Tibial artery (tissue), 4 donors: ENCODE results near the gene ACOX3.

Source experiments
- DNase-seq, 2 donors: peaks; one replicate each; pipeline ENCODE4 v3.0.0-alpha.2; 2019
- H3K27ac ChIP-seq, 2 donors: fragments of 200-600 bp; sonication (generic) in 1 of 2; 1 replicate in 1 of 2; 2 replicates in 1 of 2; pipeline ENCODE4 v1.5.1; 2018 to 2019; ENCODE audit warnings: mild to moderate bottlenecking in 1 of 2
- H3K27me3 ChIP-seq, 2 donors: fragments of 200-600 bp; sonication (generic) in 1 of 2; one replicate each; pipeline versions ENCODE4 v1.5.1 to v1.6.0; 2016 to 2019
- H3K36me3 ChIP-seq, 3 donors: fragments of 200-600 bp; sonication (generic) in 2 of 3; one replicate each; pipeline ENCODE4 v1.5.1; 2016 to 2019; ENCODE audit warnings: mild to moderate bottlenecking in 2 of 3
- H3K4me1 ChIP-seq, 4 donors: fragments of 200-600 bp; sonication (generic) in 2 of 4; 1 replicate in 3 of 4; 2 replicates in 1 of 4; pipeline ENCODE4 v1.5.1; 2016 to 2019
- H3K4me3 ChIP-seq, 2 donors: fragments of 200-600 bp; sonication (generic) in 1 of 2; 1 replicate in 1 of 2; 2 replicates in 1 of 2; pipeline ENCODE4 v1.5.1; 2018 to 2019; ENCODE audit warnings: mild to moderate bottlenecking in 2 of 2
- H3K9me3 ChIP-seq, 3 donors: fragments of 200-600 bp; sonication (generic) in 1 of 3; one replicate each; pipeline ENCODE4 v1.5.1; 2016 to 2019
- intact Hi-C: fragments of 100-400 bp; cut with DNase I; formaldehyde crosslinking; loops from one replicate; pipeline ENCODE4 v1.15.0; 2023; ENCODE audit warnings: low total_unique reads
- TF ChIP-seq, protein P1 (sequence below), 2 experiments: fragments of 200-600 bp in 1 of 2; fragments of 450-650 bp in 1 of 2; IDR thresholded peaks; one replicate each; pipeline ENCODE4 v1.5.1; 2017 to 2019; ENCODE audit warnings: antibody characterized with exemption in 2 of 2, mild to moderate bottlenecking in 1 of 2, moderate library complexity in 1 of 2

ACOX3 gene

DNA sequence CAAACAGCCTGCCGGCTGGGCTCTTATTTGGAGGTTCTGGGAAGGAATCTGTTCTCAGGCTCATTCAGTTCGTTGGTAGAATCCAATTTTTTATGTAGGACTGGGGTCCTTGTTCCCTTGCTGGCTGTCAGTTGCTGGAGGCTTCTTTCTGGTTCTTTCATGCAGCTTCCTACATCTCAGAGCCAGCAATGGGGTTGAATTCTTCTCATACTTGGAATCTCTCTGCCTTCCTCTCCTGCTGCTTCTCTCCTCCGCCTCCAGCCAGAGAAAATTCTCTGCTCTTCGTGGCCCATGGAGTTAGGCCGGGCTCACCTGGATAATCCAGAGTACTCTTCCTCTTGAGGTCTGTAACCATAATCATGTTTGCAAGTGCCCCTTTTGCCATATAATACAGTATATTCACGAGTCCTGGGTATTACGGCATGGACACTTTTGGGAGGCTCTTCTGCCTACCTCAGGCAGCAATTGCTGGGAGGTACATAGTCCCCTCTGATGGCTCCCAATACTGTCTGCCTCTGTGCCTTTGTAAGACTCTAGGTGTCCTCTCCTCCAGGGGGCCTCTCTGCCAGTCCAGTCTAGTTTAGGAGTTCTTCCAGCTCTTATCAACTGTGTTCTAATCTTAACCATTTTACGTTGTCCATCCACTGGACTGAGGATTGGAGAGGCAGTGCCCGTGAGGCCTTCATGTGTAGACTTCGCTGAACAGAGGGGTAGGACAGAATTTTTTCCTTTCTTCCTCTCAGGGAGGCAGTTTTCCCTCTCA lies 2.3 kb upstream of the ACOX3 start:
- Histone ChIP-seq H3K27me3 (no peaks in the 10 kb centered on the region), H3K4me3 (no peak overlapping the region), H3K27ac (no peak overlapping the region), H3K36me3 (peaks cover 12 to 16% (median 14%) of the 10 kb centered on the region in 3 donors), H3K4me1 (peaks cover 0 to 43% (median 33%) of the 10 kb centered on the region in 4 donors), H3K9me3 (no peaks in the 10 kb centered on the region)
- no peak for DNase-seq
- intact Hi-C loops, result no loop called here
- TF ChIP-seq, protein P1, sequence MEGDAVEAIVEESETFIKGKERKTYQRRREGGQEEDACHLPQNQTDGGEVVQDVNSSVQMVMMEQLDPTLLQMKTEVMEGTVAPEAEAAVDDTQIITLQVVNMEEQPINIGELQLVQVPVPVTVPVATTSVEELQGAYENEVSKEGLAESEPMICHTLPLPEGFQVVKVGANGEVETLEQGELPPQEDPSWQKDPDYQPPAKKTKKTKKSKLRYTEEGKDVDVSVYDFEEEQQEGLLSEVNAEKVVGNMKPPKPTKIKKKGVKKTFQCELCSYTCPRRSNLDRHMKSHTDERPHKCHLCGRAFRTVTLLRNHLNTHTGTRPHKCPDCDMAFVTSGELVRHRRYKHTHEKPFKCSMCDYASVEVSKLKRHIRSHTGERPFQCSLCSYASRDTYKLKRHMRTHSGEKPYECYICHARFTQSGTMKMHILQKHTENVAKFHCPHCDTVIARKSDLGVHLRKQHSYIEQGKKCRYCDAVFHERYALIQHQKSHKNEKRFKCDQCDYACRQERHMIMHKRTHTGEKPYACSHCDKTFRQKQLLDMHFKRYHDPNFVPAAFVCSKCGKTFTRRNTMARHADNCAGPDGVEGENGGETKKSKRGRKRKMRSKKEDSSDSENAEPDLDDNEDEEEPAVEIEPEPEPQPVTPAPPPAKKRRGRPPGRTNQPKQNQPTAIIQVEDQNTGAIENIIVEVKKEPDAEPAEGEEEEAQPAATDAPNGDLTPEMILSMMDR (IDR thresholded peaks at IDR 0.05), result no peak

DNA sequence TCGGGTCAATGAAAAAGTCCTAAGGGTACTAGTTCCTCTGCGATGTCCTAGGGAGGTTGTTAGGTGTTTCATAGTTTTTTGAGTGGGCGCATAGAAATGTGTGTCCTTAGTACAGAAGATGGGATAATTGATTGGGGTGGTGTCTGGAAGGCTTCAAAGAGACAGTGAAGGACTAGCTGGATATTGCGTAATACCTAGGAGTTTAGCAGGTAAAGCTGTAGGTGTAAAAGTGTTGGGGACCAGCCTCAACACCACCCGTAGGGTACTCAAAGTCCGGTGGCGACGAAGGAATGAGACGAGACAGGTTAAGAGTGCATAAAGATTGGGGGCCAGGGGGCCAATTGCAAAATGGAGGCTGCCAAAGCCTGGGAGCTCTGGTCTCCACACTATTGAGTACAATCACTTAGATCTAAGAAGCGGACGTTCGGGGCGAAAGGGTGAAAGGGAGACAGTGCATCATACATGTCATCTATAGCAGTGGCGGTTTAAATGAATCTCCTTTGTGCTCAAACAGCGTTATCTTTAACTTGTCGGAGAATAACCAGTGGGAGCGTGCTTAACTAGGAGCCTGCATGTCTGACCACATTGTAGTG lies 1.1 kb upstream of the ACOX3 start:
- no peaks in the 10 kb centered on the region for H3K27me3 ChIP-seq
- H3K27ac ChIP-seq, result peak overlapping the region in 1 of 2 donors; percentile 83
- peaks cover 0 to 8% (median 2%) of the 10 kb centered on the region in 3 donors for H3K36me3 ChIP-seq
- DNase-seq, result no peak
- TF ChIP-seq, protein P1 (IDR thresholded peaks at IDR 0.05), result no peak
- intact Hi-C loops, result no loop called here
- peaks cover 0 to 43% (median 37%) of the 10 kb centered on the region in 4 donors for H3K4me1 ChIP-seq
- H3K4me3 ChIP-seq, result peak overlapping the region; percentile 94 to 97
- no peaks in the 10 kb centered on the region for H3K9me3 ChIP-seq

DNA sequence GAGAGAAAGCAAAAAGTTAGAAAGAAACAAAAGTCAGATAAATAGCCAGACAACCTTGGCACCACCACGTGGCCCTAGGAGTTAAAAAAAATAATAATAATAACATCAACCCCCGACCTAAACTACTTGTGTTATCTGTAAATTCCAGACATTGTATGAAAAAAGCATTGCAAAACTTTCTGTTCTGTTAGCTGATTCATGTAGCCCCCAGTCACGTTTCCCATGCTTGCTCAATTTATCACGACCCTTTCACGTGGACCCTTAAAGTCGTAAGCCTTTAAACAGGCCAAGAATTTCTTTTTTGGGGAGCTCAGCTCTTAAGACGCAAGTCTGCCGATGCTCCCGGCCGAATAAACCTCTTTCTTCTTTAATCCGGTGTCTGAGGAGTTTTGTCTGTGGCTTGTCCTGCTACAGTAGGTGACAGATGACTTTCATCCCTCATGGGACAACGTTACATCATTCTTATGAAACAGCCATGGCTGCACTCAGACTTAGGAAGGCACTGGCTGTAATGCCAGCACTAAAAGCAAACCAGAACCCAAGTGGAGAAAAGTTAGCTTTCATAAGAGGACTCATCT lies 520 bp downstream of the ACOX3 start:
- peak in 1 of 2 donors; percentile 33 for DNase-seq
- peaks cover 0 to 50% (median 39%) of the 10 kb centered on the region in 4 donors for H3K4me1 ChIP-seq
- no peaks in the 10 kb centered on the region for H3K36me3 ChIP-seq
- H3K27ac ChIP-seq, result peak overlapping the region; percentile 83 to 87
- no peaks in the 10 kb centered on the region for H3K9me3 ChIP-seq
- TF ChIP-seq, protein P1 (IDR thresholded peaks at IDR 0.05), result no peak
- no peaks in the 10 kb centered on the region for H3K27me3 ChIP-seq
- intact Hi-C loops, result no loop called here
- peak overlapping the region; percentile 94 to 97 for H3K4me3 ChIP-seq

DNA sequence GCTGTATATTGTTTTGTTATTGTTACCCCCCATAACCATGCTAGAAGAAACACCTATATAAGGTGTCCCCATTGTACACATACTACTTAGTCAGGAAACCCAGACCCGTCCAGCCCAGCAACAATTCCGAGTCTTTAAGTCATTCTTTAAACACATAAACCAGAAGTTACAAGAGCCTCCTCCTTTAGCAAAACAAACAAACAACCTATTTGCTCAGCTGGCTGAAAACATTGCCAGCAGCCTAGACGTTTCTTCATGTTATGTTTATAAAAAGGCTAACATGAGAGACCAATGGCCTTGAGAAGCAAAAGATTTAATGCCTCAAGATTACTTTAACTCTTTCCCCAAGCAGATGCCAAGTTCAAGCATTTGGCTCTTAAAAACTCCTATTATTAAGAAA lies 1.4 kb downstream of the ACOX3 start:
- TF ChIP-seq, protein P1 (IDR thresholded peaks at IDR 0.05), result no peak
- Histone ChIP-seq H3K4me3 (no peak overlapping the region), H3K27ac (peak overlapping the region; percentile 83 to 87), H3K36me3 (no peaks in the 10 kb centered on the region), H3K27me3 (no peaks in the 10 kb centered on the region), H3K4me1 (peaks cover 0 to 51% (median 39%) of the 10 kb centered on the region in 4 donors), H3K9me3 (no peaks in the 10 kb centered on the region)
- intact Hi-C loops, result no loop called here
- no peak for DNase-seq

DNA sequence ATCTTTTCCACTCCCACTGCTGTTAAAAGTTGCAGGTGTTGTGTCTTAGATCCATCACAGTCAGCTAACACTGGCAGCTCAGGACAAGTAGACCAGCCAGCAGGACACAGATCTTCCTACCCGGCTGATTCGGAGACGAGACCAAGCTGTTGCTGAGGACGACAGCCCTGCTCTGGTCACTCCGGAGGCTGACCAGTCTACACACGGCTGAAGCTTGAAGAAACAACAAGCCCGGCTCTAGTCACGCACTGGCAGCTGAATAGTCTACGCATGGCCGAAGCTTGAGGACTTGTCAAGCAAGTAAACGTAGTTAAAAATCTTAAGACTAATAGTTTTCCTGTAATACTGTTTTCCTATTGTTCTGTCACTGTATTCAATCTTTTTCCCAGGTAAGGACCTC lies 1.8 kb downstream of the ACOX3 start:
- TF ChIP-seq, protein P1 (IDR thresholded peaks at IDR 0.05), result no peak
- DNase-seq, result no peak
- intact Hi-C loops, result no loop called here
- Histone ChIP-seq H3K27ac (no peak overlapping the region), H3K27me3 (no peaks in the 10 kb centered on the region), H3K9me3 (no peaks in the 10 kb centered on the region), H3K4me1 (peaks cover 0 to 51% (median 39%) of the 10 kb centered on the region in 4 donors), H3K4me3 (no peak overlapping the region), H3K36me3 (no peaks in the 10 kb centered on the region)
